ENCODE measurements around the gene RRP15.

- no peak for TF ChIP-seq POLR2AphosphoS5 (IDR thresholded peaks at IDR 0.05; ENCODE audit: borderline replicate concordance, low read depth, low read length)
- no peak for TF ChIP-seq FOXP2 (optimal IDR thresholded peaks at IDR 0.05; ENCODE audit: control extremely low read depth, extremely low read length, insufficient read depth)
- TF ChIP-seq EZH2 (IDR thresholded peaks at IDR 0.05), result no peak
Observed at GRCh38 chr1:218312509-218312908, 27.4 kb downstream of the RRP15 start.
